ENCODE measurements around the gene OAF.

OAF gene

DNA sequence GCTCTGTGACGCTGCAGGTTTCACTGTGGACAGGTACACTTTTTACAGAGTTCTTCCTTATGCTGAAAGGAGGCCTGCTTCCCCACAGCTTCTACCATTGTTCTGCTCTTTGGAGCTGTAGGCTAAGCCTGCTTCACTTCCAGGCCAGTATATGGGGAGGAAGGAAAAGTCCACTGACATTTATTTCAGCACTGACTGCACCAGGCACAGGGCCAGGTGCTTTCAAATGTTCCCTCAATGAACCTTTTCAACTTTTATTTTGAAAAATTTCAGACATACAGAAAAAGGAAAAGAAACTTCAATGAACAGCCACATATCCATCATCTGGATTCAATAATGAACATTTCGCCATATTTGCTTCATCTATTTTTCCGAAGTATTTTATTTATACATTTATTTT is 51.1 kb downstream of the OAF start:
- Histone ChIP-seq H3K4me2 (ENCODE audit: insufficient read depth, low read length) (no peak overlapping the region), H3K79me2 (ENCODE audit: insufficient read depth, low read length) (no peaks in the 10 kb centered on the region), H3K4me1 (ENCODE audit: insufficient read depth, low read length) (no peaks in the 10 kb centered on the region), H3K4me3 (ENCODE audit: low read depth in 1 of 2, low read length in 2 of 2) (no peak overlapping the region), H3K9me3 (ENCODE audit: insufficient read depth, low read length, severe bottlenecking) (no peaks in the 10 kb centered on the region), H3K36me3 (ENCODE audit: insufficient read depth, low read length) (no peaks in the 10 kb centered on the region), H3K27me3 (ENCODE audit: insufficient read depth, low read length, poor library complexity) (peaks cover 22% of the 10 kb centered on the region), H2AFZ (ENCODE audit: low read depth, low read length) (no peak overlapping the region), H4K20me1 (ENCODE audit: insufficient read depth, low read length) (no peaks in the 10 kb centered on the region), H3K9ac (ENCODE audit: low read depth, low read length) (no peak overlapping the region), H3K27ac (ENCODE audit: low read length) (no peak overlapping the region)
- no peak for ATAC-seq (ENCODE audit: insufficient read depth, low read depth)
- TF ChIP-seq, protein P1, sequence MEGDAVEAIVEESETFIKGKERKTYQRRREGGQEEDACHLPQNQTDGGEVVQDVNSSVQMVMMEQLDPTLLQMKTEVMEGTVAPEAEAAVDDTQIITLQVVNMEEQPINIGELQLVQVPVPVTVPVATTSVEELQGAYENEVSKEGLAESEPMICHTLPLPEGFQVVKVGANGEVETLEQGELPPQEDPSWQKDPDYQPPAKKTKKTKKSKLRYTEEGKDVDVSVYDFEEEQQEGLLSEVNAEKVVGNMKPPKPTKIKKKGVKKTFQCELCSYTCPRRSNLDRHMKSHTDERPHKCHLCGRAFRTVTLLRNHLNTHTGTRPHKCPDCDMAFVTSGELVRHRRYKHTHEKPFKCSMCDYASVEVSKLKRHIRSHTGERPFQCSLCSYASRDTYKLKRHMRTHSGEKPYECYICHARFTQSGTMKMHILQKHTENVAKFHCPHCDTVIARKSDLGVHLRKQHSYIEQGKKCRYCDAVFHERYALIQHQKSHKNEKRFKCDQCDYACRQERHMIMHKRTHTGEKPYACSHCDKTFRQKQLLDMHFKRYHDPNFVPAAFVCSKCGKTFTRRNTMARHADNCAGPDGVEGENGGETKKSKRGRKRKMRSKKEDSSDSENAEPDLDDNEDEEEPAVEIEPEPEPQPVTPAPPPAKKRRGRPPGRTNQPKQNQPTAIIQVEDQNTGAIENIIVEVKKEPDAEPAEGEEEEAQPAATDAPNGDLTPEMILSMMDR (IDR thresholded peaks at IDR 0.05; ENCODE audit: borderline replicate concordance, extremely low read depth, low read length, poor library complexity, severe bottlenecking): no peak
- no peak for TF ChIP-seq EZH2 (IDR thresholded peaks at IDR 0.05; ENCODE audit: borderline replicate concordance, low read depth, low read length, severe bottlenecking)
- DNase-seq: no peak

DNA sequence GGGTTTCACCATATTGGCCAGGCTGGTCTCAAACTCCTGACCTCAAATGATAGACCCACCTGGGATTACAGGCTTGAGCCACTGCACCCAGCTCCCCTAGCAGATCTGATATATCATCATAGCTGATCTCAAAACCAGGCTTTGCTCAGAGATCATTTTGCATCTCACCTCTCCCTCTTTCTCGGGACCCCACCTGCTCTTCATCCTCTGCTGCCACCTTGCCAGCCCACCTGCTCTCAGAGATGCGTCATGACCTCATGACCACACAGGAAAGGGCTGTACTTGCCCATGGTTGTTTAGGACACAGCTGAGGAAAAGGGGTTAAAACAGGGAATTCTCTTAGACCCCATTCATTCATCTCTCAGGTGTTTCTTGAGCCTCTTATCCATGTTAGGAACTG is 56.5 kb downstream of the OAF start:
- Histone ChIP-seq H3K27me3 (ENCODE audit: insufficient read depth, low read length, poor library complexity) (peaks cover 34% of the 10 kb centered on the region), H3K9ac (ENCODE audit: low read depth, low read length) (no peak overlapping the region), H3K4me3 (ENCODE audit: low read depth in 1 of 2, low read length in 2 of 2) (no peak overlapping the region), H2AFZ (ENCODE audit: low read depth, low read length) (no peak overlapping the region), H3K27ac (ENCODE audit: low read length) (no peak overlapping the region), H3K36me3 (ENCODE audit: insufficient read depth, low read length) (no peaks in the 10 kb centered on the region), H3K4me1 (ENCODE audit: insufficient read depth, low read length) (no peaks in the 10 kb centered on the region), H3K9me3 (ENCODE audit: insufficient read depth, low read length, severe bottlenecking) (no peaks in the 10 kb centered on the region), H4K20me1 (ENCODE audit: insufficient read depth, low read length) (no peaks in the 10 kb centered on the region), H3K79me2 (ENCODE audit: insufficient read depth, low read length) (no peaks in the 10 kb centered on the region), H3K4me2 (ENCODE audit: insufficient read depth, low read length) (no peak overlapping the region)
- DNase-seq (no peak), ATAC-seq (ENCODE audit: insufficient read depth, low read depth) (no peak)
- TF ChIP-seq, protein P1 (IDR thresholded peaks at IDR 0.05; ENCODE audit: borderline replicate concordance, extremely low read depth, low read length, poor library complexity, severe bottlenecking): no peak
- TF ChIP-seq EZH2 (IDR thresholded peaks at IDR 0.05; ENCODE audit: borderline replicate concordance, low read depth, low read length, severe bottlenecking): no peak

DNA sequence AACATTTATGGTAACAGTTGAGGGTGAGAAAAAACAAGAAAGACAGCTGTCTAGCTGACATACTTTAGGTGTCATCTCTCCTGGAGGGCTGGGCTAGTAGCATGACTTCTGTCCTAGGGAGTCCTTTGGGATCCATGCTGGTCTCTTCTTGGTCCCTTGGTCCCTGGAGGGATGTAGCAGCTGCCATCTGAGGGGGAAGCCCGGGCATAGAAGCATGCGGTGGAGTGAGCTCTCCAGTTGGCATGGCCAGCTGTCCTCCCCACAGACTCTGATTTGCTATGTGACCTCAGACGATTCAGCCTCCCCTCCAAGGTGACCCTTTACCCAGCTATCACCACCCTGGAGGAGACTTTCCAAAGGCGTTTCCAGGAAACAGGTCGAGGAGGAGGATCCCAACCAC is 57.9 kb downstream of the OAF start:
- Histone ChIP-seq H3K27me3 (ENCODE audit: insufficient read depth, low read length, poor library complexity) (peaks cover 34% of the 10 kb centered on the region), H2AFZ (ENCODE audit: low read depth, low read length) (no peak overlapping the region), H3K9ac (ENCODE audit: low read depth, low read length) (no peak overlapping the region), H3K4me1 (ENCODE audit: insufficient read depth, low read length) (no peaks in the 10 kb centered on the region), H3K4me2 (ENCODE audit: insufficient read depth, low read length) (no peak overlapping the region), H3K79me2 (ENCODE audit: insufficient read depth, low read length) (no peaks in the 10 kb centered on the region), H3K4me3 (ENCODE audit: low read depth in 1 of 2, low read length in 2 of 2) (no peak overlapping the region), H3K36me3 (ENCODE audit: insufficient read depth, low read length) (no peaks in the 10 kb centered on the region), H3K27ac (ENCODE audit: low read length) (no peak overlapping the region), H4K20me1 (ENCODE audit: insufficient read depth, low read length) (no peaks in the 10 kb centered on the region), H3K9me3 (ENCODE audit: insufficient read depth, low read length, severe bottlenecking) (no peaks in the 10 kb centered on the region)
- TF ChIP-seq EZH2 (IDR thresholded peaks at IDR 0.05; ENCODE audit: borderline replicate concordance, low read depth, low read length, severe bottlenecking): no peak
- TF ChIP-seq, protein P1 (IDR thresholded peaks at IDR 0.05; ENCODE audit: borderline replicate concordance, extremely low read depth, low read length, poor library complexity, severe bottlenecking): no peak
- ATAC-seq (ENCODE audit: insufficient read depth, low read depth) (no peak), DNase-seq (no peak)

DNA sequence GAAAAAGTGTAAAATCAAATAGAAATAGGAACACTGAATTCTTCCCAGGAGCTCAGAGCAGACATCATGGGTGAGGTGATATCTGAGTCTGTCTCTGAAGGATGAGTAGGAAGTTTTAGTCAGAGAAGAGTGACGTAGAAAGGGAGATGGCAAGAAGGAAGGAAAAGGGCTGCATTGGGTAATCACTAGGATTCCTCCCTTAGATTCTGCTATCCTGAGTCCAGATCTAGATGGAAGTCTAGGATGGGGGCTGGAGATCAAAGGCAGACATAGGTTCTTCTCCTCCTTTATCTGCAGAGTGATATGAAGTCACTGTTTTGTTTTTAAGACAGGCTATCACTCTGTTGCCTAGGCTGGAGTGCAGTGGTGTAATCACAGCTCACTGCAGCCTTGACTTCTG is 59.6 kb downstream of the OAF start:
- ATAC-seq (ENCODE audit: insufficient read depth, low read depth) (no peak), DNase-seq (no peak)
- no peaks in the 10 kb centered on the region for H3K79me2 ChIP-seq (ENCODE audit: insufficient read depth, low read length)
- no peak overlapping the region for H3K4me2 ChIP-seq (ENCODE audit: insufficient read depth, low read length)
- no peaks in the 10 kb centered on the region for H3K36me3 ChIP-seq (ENCODE audit: insufficient read depth, low read length)
- peaks cover 29% of the 10 kb centered on the region for H3K27me3 ChIP-seq (ENCODE audit: insufficient read depth, low read length, poor library complexity)
- H4K20me1 ChIP-seq (ENCODE audit: insufficient read depth, low read length): no peaks in the 10 kb centered on the region
- H3K4me1 ChIP-seq (ENCODE audit: insufficient read depth, low read length): no peaks in the 10 kb centered on the region
- no peak overlapping the region for H2AFZ ChIP-seq (ENCODE audit: low read depth, low read length)
- H3K9ac ChIP-seq (ENCODE audit: low read depth, low read length): no peak overlapping the region
- TF ChIP-seq, protein P1 (IDR thresholded peaks at IDR 0.05; ENCODE audit: borderline replicate concordance, extremely low read depth, low read length, poor library complexity, severe bottlenecking): no peak
- no peak for TF ChIP-seq EZH2 (IDR thresholded peaks at IDR 0.05; ENCODE audit: borderline replicate concordance, low read depth, low read length, severe bottlenecking)
- H3K9me3 ChIP-seq (ENCODE audit: insufficient read depth, low read length, severe bottlenecking): no peaks in the 10 kb centered on the region
- H3K27ac ChIP-seq (ENCODE audit: low read length): no peak overlapping the region
- H3K4me3 ChIP-seq (ENCODE audit: low read depth in 1 of 2, low read length in 2 of 2): no peak overlapping the region

Measured in DND-41 (cell line).